Measurements from ENCODE around the gene SF3B4. TPM values are rescaled to one million over a fixed set of nuclear protein-coding genes. Genes with fewer than 3 reads are reported as not detected.

Gene SF3B4
- total and polyA plus RNA-seq, 8 donors: 39.4 to 78.8 (median 66.3) TPM

- no peak overlapping the region for H3K4me3 ChIP-seq
- intact Hi-C loops (cut with DNase I): no loop called here
- DNase-seq (no peak), ATAC-seq (no peak)
- no peaks in the 10 kb centered on the region for H3K27me3 ChIP-seq
- peaks cover 0 to 4% of the 10 kb centered on the region in 2 donors for H3K36me3 ChIP-seq
- TF ChIP-seq CTCF (IDR thresholded peaks at IDR 0.05): no peak
- H3K9me3 ChIP-seq: no peaks in the 10 kb centered on the region
- peaks cover 4 to 47% of the 10 kb centered on the region in 2 donors for H3K4me1 ChIP-seq
- H3K27ac ChIP-seq: peak overlapping the region in 1 of 2 donors; percentile 37
These were observed 3.7 kb upstream of the SF3B4 start for GRCh38 chr1:149931212-149931790.

GRCh38 chr1:149929856-149930255 lies 2.3 kb upstream of the SF3B4 start:
- Histone ChIP-seq H3K4me1 (peaks cover 7 to 52% of the 10 kb centered on the region in 2 donors), H3K27me3 (no peaks in the 10 kb centered on the region), H3K4me3 (no peak overlapping the region), H3K36me3 (peaks cover 0 to 18% of the 10 kb centered on the region in 2 donors), H3K27ac (no peak overlapping the region), H3K9me3 (no peaks in the 10 kb centered on the region)
- no peak for ATAC-seq
- DNase-seq: no peak
- intact Hi-C loops (cut with DNase I): no loop called here
- TF ChIP-seq CTCF (IDR thresholded peaks at IDR 0.05): no peak

GRCh38 chr1:149928401-149928724 lies 760 bp upstream of the SF3B4 start:
- H3K9me3 ChIP-seq: no peaks in the 10 kb centered on the region
- no peak for DNase-seq
- no peak for TF ChIP-seq CTCF (IDR thresholded peaks at IDR 0.05)
- peak overlapping the region; percentile 80 to 89 for H3K4me3 ChIP-seq
- ATAC-seq: no peak
- H3K4me1 ChIP-seq: peaks cover 7 to 57% of the 10 kb centered on the region in 2 donors
- intact Hi-C loops (cut with DNase I): no loop called here
- peaks cover 0 to 33% of the 10 kb centered on the region in 2 donors for H3K36me3 ChIP-seq
- peak overlapping the region; percentile 96 to 98 for H3K27ac ChIP-seq
- no peaks in the 10 kb centered on the region for H3K27me3 ChIP-seq

- peak overlapping the region; percentile 80 to 89 for H3K4me3 ChIP-seq
- ATAC-seq: no peak
- peaks cover 0 to 46% of the 10 kb centered on the region in 2 donors for H3K36me3 ChIP-seq
- intact Hi-C loops (cut with DNase I): no loop called here
- no peak for TF ChIP-seq CTCF (IDR thresholded peaks at IDR 0.05)
- H3K4me1 ChIP-seq: peaks cover 7 to 56% of the 10 kb centered on the region in 2 donors
- H3K27me3 ChIP-seq: no peaks in the 10 kb centered on the region
- no peak for DNase-seq
- no peaks in the 10 kb centered on the region for H3K9me3 ChIP-seq
- peak overlapping the region; percentile 96 to 98 for H3K27ac ChIP-seq
These were observed 494 bp downstream of the SF3B4 start for GRCh38 chr1:149927056-149927562.

GRCh38 chr1:149926296-149926695 lies 1.3 kb downstream of the SF3B4 start:
- no peak for DNase-seq
- no peak for ATAC-seq
- intact Hi-C loops (cut with DNase I): no loop called here

More at GRCh38 chr1:149926296-149926695, 1.3 kb downstream of the SF3B4 start:
- H3K27me3 ChIP-seq: no peaks in the 10 kb centered on the region
- H3K4me1 ChIP-seq: peaks cover 7 to 51% of the 10 kb centered on the region in 2 donors
- peak overlapping the region in 1 of 2 donors; percentile 89 for H3K4me3 ChIP-seq
- H3K9me3 ChIP-seq: no peaks in the 10 kb centered on the region
- no peak for TF ChIP-seq CTCF (IDR thresholded peaks at IDR 0.05)
- no peak overlapping the region for H3K27ac ChIP-seq
- H3K36me3 ChIP-seq: peaks cover 0 to 54% of the 10 kb centered on the region in 2 donors
